HepG2 (cell line): Measurements from ENCODE around the gene MAP2K3. TPM values are rescaled to one million over a fixed set of nuclear protein-coding genes. Genes with fewer than 3 reads are reported as not detected.

Experiments
- AKAP8 ChIP-seq: sonication (generic); formaldehyde crosslinking; IDR thresholded peaks from 2 replicates; pipeline ENCODE4 v1.5.1; 2020; ENCODE audit warnings: mild to moderate bottlenecking, missing genetic modification reagents
- ATAD3A ChIP-seq: sonication (generic); formaldehyde crosslinking; IDR thresholded peaks from 2 replicates; pipeline ENCODE4 v1.4.0; 2020; ENCODE audit warnings: missing genetic modification reagents
- MED8 ChIP-seq: sonication (generic); formaldehyde crosslinking; IDR thresholded peaks from 2 replicates; pipeline ENCODE4 v1.8.1; 2023; ENCODE audit warnings: mild to moderate bottlenecking, missing genetic modification reagents; ENCODE audit not compliant: insufficient replicate concordance
- PHF8 ChIP-seq: sonication (generic); formaldehyde crosslinking; IDR thresholded peaks from 2 replicates; pipeline ENCODE4 v1.5.0; 2020; ENCODE audit warnings: missing genetic modification reagents
- ZBTB33 ChIP-seq: sonication (generic); formaldehyde crosslinking; IDR thresholded peaks from 2 replicates; pipeline ENCODE4 v1.4.0; 2020; ENCODE audit warnings: missing genetic modification reagents
- ZC3H4 ChIP-seq: sonication (generic); formaldehyde crosslinking; IDR thresholded peaks from 2 replicates; pipeline ENCODE4 v1.4.0; 2020; ENCODE audit warnings: missing genetic modification reagents, borderline replicate concordance
- ZNF567 ChIP-seq: sonication (generic); formaldehyde crosslinking; IDR thresholded peaks from 2 replicates; pipeline ENCODE4 v1.8.1; 2023; ENCODE audit warnings: mild to moderate bottlenecking, missing genetic modification reagents, borderline replicate concordance
- ZNF607 ChIP-seq: sonication (generic); formaldehyde crosslinking; IDR thresholded peaks from 2 replicates; pipeline ENCODE4 v1.5.1; 2020; ENCODE audit warnings: missing genetic modification reagents, mild to moderate bottlenecking, borderline replicate concordance
- polyA plus RNA-seq, 8 experiments: library from polyadenylated mRNA; depleted of rRNA in 3 of 8; stranded (reverse) in 7 of 8; unstranded in 1 of 8; fragments of >200 nt; fragmentation: Illumina TruSeq in 4 of 8; extraction: Trizol in 4 of 8; gene quantifications; 2 replicates each; pipeline versions ENCODE4 v1.2.1 to v1.2.3, GENCODE V29; 2011 to 2016; ENCODE audit warnings: low read depth in 4 of 8, missing spikeins in 1 of 8, mixed read lengths in 1 of 8; ENCODE audit not compliant: insufficient read depth in 1 of 8
- total RNA-seq, 5 experiments: library from RNA; depleted of rRNA; stranded (reverse); fragments of >200 nt; fragmentation: Illumina TruSeq; extraction: Trizol; gene quantifications; 2 replicates each; pipeline ENCODE4 v1.2.3, GENCODE V29; 2016; ENCODE audit warnings: low read depth in 1 of 5
- TF ChIP-seq, protein P1 (sequence below): sonication (generic); formaldehyde crosslinking; IDR thresholded peaks from 2 replicates; pipeline ENCODE4 v1.4.0; 2020; ENCODE audit warnings: mild to moderate bottlenecking, missing genetic modification reagents
- TF ChIP-seq, protein P2 (sequence below): sonication (generic); formaldehyde crosslinking; IDR thresholded peaks from 2 replicates; pipeline ENCODE4 v1.9.0; 2021; ENCODE audit warnings: mild to moderate bottlenecking, missing genetic modification reagents
- TF ChIP-seq, protein P3 (sequence below): sonication (generic); formaldehyde crosslinking; IDR thresholded peaks from 2 replicates; pipeline ENCODE4 v1.4.0; 2020; ENCODE audit warnings: missing genetic modification reagents
- TF ChIP-seq, protein P4 (sequence below): sonication (generic); formaldehyde crosslinking; IDR thresholded peaks from 2 replicates; pipeline ENCODE4 v1.9.0; 2022; ENCODE audit warnings: low read depth, missing genetic modification reagents
- TF ChIP-seq, protein P5 (sequence below): sonication (generic); formaldehyde crosslinking; IDR thresholded peaks from 2 replicates; pipeline ENCODE4 v1.8.1; 2023; ENCODE audit warnings: missing genetic modification reagents, inconsistent platforms, borderline replicate concordance

The MAP2K3 gene
- total and polyA plus RNA-seq, 2 of the 13 experiments (the other 11 are each of a cell fraction or from before 2014, with no cell fraction given): 20.5 to 27.4 TPM

- TF ChIP-seq, protein P1, sequence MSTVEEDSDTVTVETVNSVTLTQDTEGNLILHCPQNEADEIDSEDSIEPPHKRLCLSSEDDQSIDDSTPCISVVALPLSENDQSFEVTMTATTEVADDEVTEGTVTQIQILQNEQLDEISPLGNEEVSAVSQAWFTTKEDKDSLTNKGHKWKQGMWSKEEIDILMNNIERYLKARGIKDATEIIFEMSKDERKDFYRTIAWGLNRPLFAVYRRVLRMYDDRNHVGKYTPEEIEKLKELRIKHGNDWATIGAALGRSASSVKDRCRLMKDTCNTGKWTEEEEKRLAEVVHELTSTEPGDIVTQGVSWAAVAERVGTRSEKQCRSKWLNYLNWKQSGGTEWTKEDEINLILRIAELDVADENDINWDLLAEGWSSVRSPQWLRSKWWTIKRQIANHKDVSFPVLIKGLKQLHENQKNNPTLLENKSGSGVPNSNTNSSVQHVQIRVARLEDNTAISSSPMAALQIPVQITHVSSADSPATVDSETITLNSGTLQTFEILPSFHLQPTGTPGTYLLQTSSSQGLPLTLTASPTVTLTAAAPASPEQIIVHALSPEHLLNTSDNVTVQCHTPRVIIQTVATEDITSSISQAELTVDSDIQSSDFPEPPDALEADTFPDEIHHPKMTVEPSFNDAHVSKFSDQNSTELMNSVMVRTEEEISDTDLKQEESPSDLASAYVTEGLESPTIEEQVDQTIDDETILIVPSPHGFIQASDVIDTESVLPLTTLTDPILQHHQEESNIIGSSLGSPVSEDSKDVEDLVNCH (CRISPR knock-in tag): no peak
- TF ChIP-seq, protein P2, sequence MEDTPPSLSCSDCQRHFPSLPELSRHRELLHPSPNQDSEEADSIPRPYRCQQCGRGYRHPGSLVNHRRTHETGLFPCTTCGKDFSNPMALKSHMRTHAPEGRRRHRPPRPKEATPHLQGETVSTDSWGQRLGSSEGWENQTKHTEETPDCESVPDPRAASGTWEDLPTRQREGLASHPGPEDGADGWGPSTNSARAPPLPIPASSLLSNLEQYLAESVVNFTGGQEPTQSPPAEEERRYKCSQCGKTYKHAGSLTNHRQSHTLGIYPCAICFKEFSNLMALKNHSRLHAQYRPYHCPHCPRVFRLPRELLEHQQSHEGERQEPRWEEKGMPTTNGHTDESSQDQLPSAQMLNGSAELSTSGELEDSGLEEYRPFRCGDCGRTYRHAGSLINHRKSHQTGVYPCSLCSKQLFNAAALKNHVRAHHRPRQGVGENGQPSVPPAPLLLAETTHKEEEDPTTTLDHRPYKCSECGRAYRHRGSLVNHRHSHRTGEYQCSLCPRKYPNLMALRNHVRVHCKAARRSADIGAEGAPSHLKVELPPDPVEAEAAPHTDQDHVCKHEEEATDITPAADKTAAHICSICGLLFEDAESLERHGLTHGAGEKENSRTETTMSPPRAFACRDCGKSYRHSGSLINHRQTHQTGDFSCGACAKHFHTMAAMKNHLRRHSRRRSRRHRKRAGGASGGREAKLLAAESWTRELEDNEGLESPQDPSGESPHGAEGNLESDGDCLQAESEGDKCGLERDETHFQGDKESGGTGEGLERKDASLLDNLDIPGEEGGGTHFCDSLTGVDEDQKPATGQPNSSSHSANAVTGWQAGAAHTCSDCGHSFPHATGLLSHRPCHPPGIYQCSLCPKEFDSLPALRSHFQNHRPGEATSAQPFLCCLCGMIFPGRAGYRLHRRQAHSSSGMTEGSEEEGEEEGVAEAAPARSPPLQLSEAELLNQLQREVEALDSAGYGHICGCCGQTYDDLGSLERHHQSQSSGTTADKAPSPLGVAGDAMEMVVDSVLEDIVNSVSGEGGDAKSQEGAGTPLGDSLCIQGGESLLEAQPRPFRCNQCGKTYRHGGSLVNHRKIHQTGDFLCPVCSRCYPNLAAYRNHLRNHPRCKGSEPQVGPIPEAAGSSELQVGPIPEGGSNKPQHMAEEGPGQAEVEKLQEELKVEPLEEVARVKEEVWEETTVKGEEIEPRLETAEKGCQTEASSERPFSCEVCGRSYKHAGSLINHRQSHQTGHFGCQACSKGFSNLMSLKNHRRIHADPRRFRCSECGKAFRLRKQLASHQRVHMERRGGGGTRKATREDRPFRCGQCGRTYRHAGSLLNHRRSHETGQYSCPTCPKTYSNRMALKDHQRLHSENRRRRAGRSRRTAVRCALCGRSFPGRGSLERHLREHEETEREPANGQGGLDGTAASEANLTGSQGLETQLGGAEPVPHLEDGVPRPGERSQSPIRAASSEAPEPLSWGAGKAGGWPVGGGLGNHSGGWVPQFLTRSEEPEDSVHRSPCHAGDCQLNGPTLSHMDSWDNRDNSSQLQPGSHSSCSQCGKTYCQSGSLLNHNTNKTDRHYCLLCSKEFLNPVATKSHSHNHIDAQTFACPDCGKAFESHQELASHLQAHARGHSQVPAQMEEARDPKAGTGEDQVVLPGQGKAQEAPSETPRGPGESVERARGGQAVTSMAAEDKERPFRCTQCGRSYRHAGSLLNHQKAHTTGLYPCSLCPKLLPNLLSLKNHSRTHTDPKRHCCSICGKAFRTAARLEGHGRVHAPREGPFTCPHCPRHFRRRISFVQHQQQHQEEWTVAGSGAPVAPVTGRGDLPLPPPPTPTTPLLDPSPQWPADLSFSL (CRISPR knock-in tag): no peak
- TF ChIP-seq PHF8 (CRISPR knock-in tag) (peak; percentile 88), MED8 (CRISPR knock-in tag) (peak; percentile 30), ZNF607 (CRISPR knock-in tag) (peak; percentile 93), AKAP8 (no peak), ZNF567 (CRISPR knock-in tag) (peak; percentile 24; the same call in 1 of the 2 replicates), ZC3H4 (CRISPR knock-in tag) (no peak), ZBTB33 (CRISPR knock-in tag) (no peak), ATAD3A (no peak)
- TF ChIP-seq, protein P3, sequence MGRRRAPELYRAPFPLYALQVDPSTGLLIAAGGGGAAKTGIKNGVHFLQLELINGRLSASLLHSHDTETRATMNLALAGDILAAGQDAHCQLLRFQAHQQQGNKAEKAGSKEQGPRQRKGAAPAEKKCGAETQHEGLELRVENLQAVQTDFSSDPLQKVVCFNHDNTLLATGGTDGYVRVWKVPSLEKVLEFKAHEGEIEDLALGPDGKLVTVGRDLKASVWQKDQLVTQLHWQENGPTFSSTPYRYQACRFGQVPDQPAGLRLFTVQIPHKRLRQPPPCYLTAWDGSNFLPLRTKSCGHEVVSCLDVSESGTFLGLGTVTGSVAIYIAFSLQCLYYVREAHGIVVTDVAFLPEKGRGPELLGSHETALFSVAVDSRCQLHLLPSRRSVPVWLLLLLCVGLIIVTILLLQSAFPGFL (CRISPR knock-in tag): no peak
- TF ChIP-seq, protein P4, sequence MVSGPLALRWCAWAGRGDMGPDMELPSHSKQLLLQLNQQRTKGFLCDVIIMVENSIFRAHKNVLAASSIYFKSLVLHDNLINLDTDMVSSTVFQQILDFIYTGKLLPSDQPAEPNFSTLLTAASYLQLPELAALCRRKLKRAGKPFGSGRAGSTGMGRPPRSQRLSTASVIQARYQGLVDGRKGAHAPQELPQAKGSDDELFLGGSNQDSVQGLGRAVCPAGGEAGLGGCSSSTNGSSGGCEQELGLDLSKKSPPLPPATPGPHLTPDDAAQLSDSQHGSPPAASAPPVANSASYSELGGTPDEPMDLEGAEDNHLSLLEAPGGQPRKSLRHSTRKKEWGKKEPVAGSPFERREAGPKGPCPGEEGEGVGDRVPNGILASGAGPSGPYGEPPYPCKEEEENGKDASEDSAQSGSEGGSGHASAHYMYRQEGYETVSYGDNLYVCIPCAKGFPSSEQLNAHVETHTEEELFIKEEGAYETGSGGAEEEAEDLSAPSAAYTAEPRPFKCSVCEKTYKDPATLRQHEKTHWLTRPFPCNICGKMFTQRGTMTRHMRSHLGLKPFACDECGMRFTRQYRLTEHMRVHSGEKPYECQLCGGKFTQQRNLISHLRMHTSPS (CRISPR knock-in tag): no peak
- TF ChIP-seq, protein P5, sequence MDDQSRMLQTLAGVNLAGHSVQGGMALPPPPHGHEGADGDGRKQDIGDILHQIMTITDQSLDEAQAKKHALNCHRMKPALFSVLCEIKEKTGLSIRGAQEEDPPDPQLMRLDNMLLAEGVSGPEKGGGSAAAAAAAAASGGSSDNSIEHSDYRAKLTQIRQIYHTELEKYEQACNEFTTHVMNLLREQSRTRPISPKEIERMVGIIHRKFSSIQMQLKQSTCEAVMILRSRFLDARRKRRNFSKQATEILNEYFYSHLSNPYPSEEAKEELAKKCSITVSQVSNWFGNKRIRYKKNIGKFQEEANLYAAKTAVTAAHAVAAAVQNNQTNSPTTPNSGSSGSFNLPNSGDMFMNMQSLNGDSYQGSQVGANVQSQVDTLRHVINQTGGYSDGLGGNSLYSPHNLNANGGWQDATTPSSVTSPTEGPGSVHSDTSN: no peak
Measured at GRCh38 chr17:21275579-21276263, 8.8 kb upstream of the MAP2K3 start (continued).
